IMR-90 (cell line): ENCODE measurements around the gene STARD4. TPM values are rescaled to one million over a fixed set of nuclear protein-coding genes. Genes with fewer than 3 reads are reported as not detected.

Experiments
- ATAC-seq: fragments of 200-7000 bp; cut with Tn5 transposase; 2 replicates; pipeline ENCODE4 v1.9.1; 2020; ENCODE audit warnings: low read depth, mild to moderate bottlenecking, moderate library complexity
- BruUV-seq: library from RNA; stranded (reverse); fragments of 400-500 nt; replicated peaks from 2 replicates; lab custom pipeline; 2021; lab: Mats Ljungman, UMichigan
- CTCF ChIA-PET: fragments of 300-600 bp; formaldehyde crosslinking; extraction: SDS; loops from one replicate; lab custom pipeline; 2021; ENCODE audit warnings: antibody characterized with exemption; lab: Yijun Ruan, JAX
- POLR2A ChIA-PET: fragments of 300-600 bp; sonication (Branson Sonifier 250); formaldehyde crosslinking; loops from one replicate; lab custom pipeline; 2022; ENCODE audit warnings: antibody characterized with exemption; ENCODE audit not compliant: unreplicated experiment; lab: Charles Lee
- DNase-seq: peaks from one replicate; pipeline ENCODE4 v3.0.0; 2013
- H2AFZ ChIP-seq: replicated peaks from 2 replicates; pipeline ENCODE3; 2013; ENCODE audit warnings: low read length, mild to moderate bottlenecking; ENCODE audit not compliant: poor library complexity
- H2AK5ac ChIP-seq: 2 replicates; pipeline ENCODE4 v1.6.1; 2013; ENCODE audit warnings: low read depth, low read length, inconsistent platforms
- H2AK9ac ChIP-seq: replicated peaks from 2 replicates; pipeline ENCODE3; 2013; ENCODE audit warnings: mild to moderate bottlenecking, low read depth, low read length, moderate library complexity; ENCODE audit not compliant: poor library complexity
- H2BK120ac ChIP-seq: 2 replicates; pipeline ENCODE4 v1.6.1; 2013; ENCODE audit warnings: low read depth, low read length, inconsistent platforms
- H2BK15ac ChIP-seq: 3 replicates; pipeline ENCODE4 v1.6.1; 2013; ENCODE audit warnings: low read depth, low read length, inconsistent platforms
- H2BK20ac ChIP-seq: 2 replicates; pipeline ENCODE4 v1.6.1; 2013; ENCODE audit warnings: low read depth, mild to moderate bottlenecking, inconsistent platforms, low read length, moderate library complexity
- H2BK5ac ChIP-seq: 2 replicates; pipeline ENCODE4 v1.6.1; 2013; ENCODE audit warnings: mild to moderate bottlenecking, low read depth, low read length, inconsistent platforms; ENCODE audit not compliant: poor library complexity, severe bottlenecking
- H3K14ac ChIP-seq: replicated peaks from 2 replicates; pipeline ENCODE4 v1.6.1; 2013; ENCODE audit warnings: low read depth, low read length, inconsistent platforms
- H3K18ac ChIP-seq: 2 replicates; pipeline ENCODE4 v1.6.1; 2013; ENCODE audit warnings: low read depth, low read length, control low read depth
- H3K23ac ChIP-seq: 2 replicates; pipeline ENCODE4 v1.6.1; 2013; ENCODE audit warnings: low read depth, low read length, inconsistent platforms
- H3K27ac ChIP-seq: 2 replicates; pipeline ENCODE4 v1.5.1; 2013; ENCODE audit warnings: mild to moderate bottlenecking, control low read depth, low read length; ENCODE audit not compliant: insufficient read depth
- H3K27me3 ChIP-seq: 2 replicates; pipeline ENCODE4 v1.6.1; 2013; ENCODE audit warnings: low read length; ENCODE audit not compliant: control insufficient read depth, insufficient read depth
- H3K36me3 ChIP-seq: 2 replicates; pipeline ENCODE4 v1.6.1; 2013; ENCODE audit warnings: low read length, mixed read lengths; ENCODE audit not compliant: control insufficient read depth, insufficient read depth
- H3K4ac ChIP-seq: 2 replicates; pipeline ENCODE4 v1.6.1; 2013; ENCODE audit warnings: low read depth, low read length, inconsistent platforms
- H3K4me1 ChIP-seq: 2 replicates; pipeline ENCODE4 v1.6.1; 2013; ENCODE audit warnings: low read length, mixed read lengths; ENCODE audit not compliant: control insufficient read depth, insufficient read depth
- H3K4me2 ChIP-seq: 2 replicates; pipeline ENCODE4 v1.6.1; 2013; ENCODE audit warnings: low read depth, mild to moderate bottlenecking, control low read depth, low read length, moderate library complexity
- H3K4me3 ChIP-seq: 2 replicates; pipeline ENCODE4 v1.5.1; 2013; ENCODE audit warnings: low read depth, mild to moderate bottlenecking, control low read depth, low read length, moderate library complexity; ENCODE audit not compliant: insufficient read depth
- H3K56ac ChIP-seq: 2 replicates; pipeline ENCODE4 v1.6.1; 2013; ENCODE audit warnings: low read length, inconsistent platforms; ENCODE audit not compliant: insufficient read depth; ENCODE audit errors: extremely low read depth
- H3K79me1 ChIP-seq, 2 experiments: 2 replicates each; pipeline ENCODE4 v1.6.1; 2013; ENCODE audit warnings: low read length in 2 of 2, inconsistent platforms in 1 of 2, low read depth in 1 of 2
- H3K9ac ChIP-seq: 2 replicates; pipeline ENCODE4 v1.6.1; 2013; ENCODE audit warnings: low read depth, low read length, control low read depth
- H3K9me1 ChIP-seq: 2 replicates; pipeline ENCODE4 v1.6.1; 2013; ENCODE audit warnings: low read length, inconsistent platforms; ENCODE audit not compliant: insufficient read depth
- H3K9me3 ChIP-seq: 2 replicates; pipeline ENCODE4 v1.6.1; 2013; ENCODE audit warnings: low read length; ENCODE audit not compliant: control insufficient read depth, insufficient read depth
- H4K20me1 ChIP-seq: 2 replicates; pipeline ENCODE4 v1.6.1; 2013; ENCODE audit warnings: low read length, inconsistent platforms; ENCODE audit not compliant: insufficient read depth
- H4K5ac ChIP-seq: 2 replicates; pipeline ENCODE4 v1.6.1; 2013; ENCODE audit warnings: mild to moderate bottlenecking, low read depth, low read length, control low read depth
- H4K8ac ChIP-seq, 2 experiments: 2 replicates each; pipeline ENCODE4 v1.6.1; 2013; ENCODE audit warnings: low read depth in 2 of 2, low read length in 2 of 2, control low read depth in 1 of 2, inconsistent platforms in 1 of 2
- H4K91ac ChIP-seq: 2 replicates; pipeline ENCODE4 v1.6.1; 2013; ENCODE audit warnings: low read depth, low read length, inconsistent platforms; ENCODE audit not compliant: insufficient read depth
- BHLHE40 ChIP-seq: fragments of 150-350 bp; IDR thresholded peaks from 2 replicates; pipeline ENCODE4 v1.6.1; 2016; ENCODE audit warnings: mild to moderate bottlenecking, low read depth, low read length
- CEBPB ChIP-seq: IDR thresholded peaks from 2 replicates; pipeline ENCODE4 v1.6.1; 2012; ENCODE audit warnings: low read depth, low read length, improper control_type of control experiment
- CHD1 ChIP-seq: IDR thresholded peaks from 2 replicates; pipeline ENCODE4 v1.6.1; 2012; ENCODE audit warnings: low read depth, low read length, improper control_type of control experiment
- CTCF ChIP-seq: conservative IDR thresholded peaks from 2 replicates; pipeline ENCODE4 v1.5.1; 2012; ENCODE audit warnings: mild to moderate bottlenecking, low read depth, low read length, improper control_type of control experiment
- FOS ChIP-seq: fragments of 150-350 bp; IDR thresholded peaks from 2 replicates; pipeline ENCODE4 v1.6.1; 2016; ENCODE audit warnings: low read depth, low read length
- MAFK ChIP-seq: IDR thresholded peaks from 2 replicates; pipeline ENCODE4 v1.6.1; 2012; ENCODE audit warnings: low read depth, low read length, improper control_type of control experiment
- MAZ ChIP-seq: IDR thresholded peaks from 2 replicates; pipeline ENCODE4 v1.6.1; 2012; ENCODE audit warnings: low read depth, mild to moderate bottlenecking, low read length, improper control_type of control experiment, moderate library complexity, borderline replicate concordance
- MXI1 ChIP-seq: IDR thresholded peaks from 2 replicates; pipeline ENCODE4 v1.6.1; 2012; ENCODE audit warnings: low read depth, mild to moderate bottlenecking, low read length, moderate library complexity, borderline replicate concordance
- NFE2L2 ChIP-seq: fragments of 150-350 bp; IDR thresholded peaks from 2 replicates; pipeline ENCODE4 v1.6.1; 2016; ENCODE audit warnings: low read depth, mild to moderate bottlenecking, low read length
- POLR2A ChIP-seq: IDR thresholded peaks from 2 replicates; pipeline ENCODE4 v1.6.1; 2012; ENCODE audit warnings: mild to moderate bottlenecking, low read depth, low read length
- RAD21 ChIP-seq: IDR thresholded peaks from 2 replicates; pipeline ENCODE4 v1.6.1; 2012; ENCODE audit warnings: low read length, improper control_type of control experiment
- RCOR1 ChIP-seq: IDR thresholded peaks from 2 replicates; pipeline ENCODE4 v1.6.1; 2012; ENCODE audit warnings: mild to moderate bottlenecking, low read length, improper control_type of control experiment; ENCODE audit not compliant: insufficient replicate concordance
- RFX5 ChIP-seq: IDR thresholded peaks from 2 replicates; pipeline ENCODE4 v1.8.0; 2012; ENCODE audit warnings: low read depth, mild to moderate bottlenecking, low read length, moderate library complexity
- SMC3 ChIP-seq: fragments of 150-350 bp; IDR thresholded peaks from 2 replicates; pipeline ENCODE4 v1.6.1; 2016; ENCODE audit warnings: low read depth, mild to moderate bottlenecking, antibody characterized with exemption, low read length, moderate library complexity
- USF2 ChIP-seq: fragments of 150-350 bp; IDR thresholded peaks from 2 replicates; pipeline ENCODE4 v1.6.1; 2017; ENCODE audit warnings: mild to moderate bottlenecking, antibody characterized with exemption, low read length, low read depth
- WGBS, 2 experiments: methylation state at CpG; one replicate each; pipeline versions ENCODE4 v1.1.5 to v1.1.7; 2013; ENCODE audit warnings: missing lambda C conversion rate in 2 of 2; ENCODE audit not compliant: insufficient read length in 1 of 2; ENCODE audit errors: extremely low coverage in 2 of 2; 5-methylcytosine and 5-hydroxymethylcytosine counted together
- dilution Hi-C: fragments of 300-500 bp; cut with HindIII; formaldehyde crosslinking; loops from one replicate; pipeline ENCODE4 v1.14.3; 2018; ENCODE audit warnings: low sequenced_read_pairs; ENCODE audit not compliant: unreplicated experiment
- in situ Hi-C: fragments of 300-500 bp; cut with MboI; formaldehyde crosslinking; loops from 3 replicates; pipeline ENCODE4 v1.14.3; 2019; ENCODE audit warnings: low sequenced_read_pairs, inconsistent platforms, mixed read lengths
- intact Hi-C: fragments of 100-400 bp; cut with micrococcal nuclease; formaldehyde crosslinking; loops from 2 replicates; pipeline ENCODE4 v1.10.0; 2022
- polyA plus RNA-seq, 3 experiments: library from polyadenylated mRNA; depleted of rRNA; stranded (reverse); fragments of >200 nt; gene quantifications; 2 replicates each; pipeline ENCODE4 v1.2.3, GENCODE V29; 2012; ENCODE audit warnings: low replicate concordance in 1 of 3
- total RNA-seq: library from RNA; depleted of rRNA; stranded (reverse); fragments of >200 nt; gene quantifications from 2 replicates; pipeline ENCODE4 v1.2.3, GENCODE V29; 2012

STARD4 gene
- total and polyA plus RNA-seq, 2 of the 4 experiments (the other 2 are of a cell fraction): 21.5 to 30.3 TPM

- H3K4ac ChIP-seq: no peak overlapping the region
- no peak for TF ChIP-seq CEBPB
- TF ChIP-seq MAZ: no peak
- no peak for TF ChIP-seq NFE2L2
- no peak for TF ChIP-seq RAD21
- no peak for TF ChIP-seq POLR2A
- no peak for TF ChIP-seq RCOR1
- TF ChIP-seq SMC3: no peak
- no peak for TF ChIP-seq BHLHE40
- no peak for TF ChIP-seq CHD1
- no peak for TF ChIP-seq FOS
- no peak for TF ChIP-seq USF2
- no peak for TF ChIP-seq RFX5
- no peak for TF ChIP-seq MAFK
- no peak for TF ChIP-seq CTCF
- TF ChIP-seq MXI1: no peak
- dilution Hi-C loops: no loop called here
- H3K56ac ChIP-seq: no peak overlapping the region
- ChIA-PET POLR2A (no interaction called here), CTCF (interaction anchor here (1.1 kb wide), 1 partner anchor 446 kb away, joined by 3 read pairs; no protein-coding TSS in a partner anchor)
- no peak overlapping the region for H4K8ac ChIP-seq
- ATAC-seq (no peak), DNase-seq (no peak)
- H3K23ac ChIP-seq: no peak overlapping the region
- H4K20me1 ChIP-seq: no peaks in the 10 kb centered on the region
- H3K4me1 ChIP-seq: no peaks in the 10 kb centered on the region
- no peak overlapping the region for H3K9ac ChIP-seq
- H3K36me3 ChIP-seq: no peaks in the 10 kb centered on the region
- WGBS, 2 experiments: no CpG with 5 or more reads among the region's 3 CpGs
- no peak overlapping the region for H2AK9ac ChIP-seq
- H3K18ac ChIP-seq: no peak overlapping the region
- no TSS peak for BruUV-seq
- no peak overlapping the region for H2BK15ac ChIP-seq
- H2AK5ac ChIP-seq: no peak overlapping the region
- intact Hi-C loops: loop anchor here (5.0 to 10.0 kb wide), 2 partner anchors 86 to 298 kb away; no protein-coding TSS in a partner anchor
- no peaks in the 10 kb centered on the region for H3K79me1 ChIP-seq
- no peaks in the 10 kb centered on the region for H3K27me3 ChIP-seq
- H3K4me2 ChIP-seq: no peak overlapping the region
- H2AFZ ChIP-seq: no peak overlapping the region
- H2BK20ac ChIP-seq: no peak overlapping the region
- no peaks in the 10 kb centered on the region for H3K9me3 ChIP-seq
- in situ Hi-C loops: no loop called here
- no peak overlapping the region for H2BK120ac ChIP-seq
- H4K91ac ChIP-seq: no peak overlapping the region
- no peak overlapping the region for H4K5ac ChIP-seq
- H3K27ac ChIP-seq: no peak overlapping the region
- H3K4me3 ChIP-seq: no peak overlapping the region
- no peak overlapping the region for H3K14ac ChIP-seq
- no peak overlapping the region for H2BK5ac ChIP-seq
- H3K9me1 ChIP-seq: no peaks in the 10 kb centered on the region
Observed at GRCh38 chr5:111556501-111556900, 44.2 kb upstream of the STARD4 start.
